Chondrocyte (in vitro differentiated cells): ENCODE results near the gene EXOC3L2. TPM values are rescaled to one million over a fixed set of nuclear protein-coding genes. Genes with fewer than 3 reads are reported as not detected.

Source experiments
- DNase-seq: peaks from one replicate; pipeline ENCODE4 v3.0.0; 2021; ENCODE audit warnings: mixed read lengths, low spot score
- H3K27ac Mint-ChIP-seq: one replicate; pipeline ENCODE4 v1.8.0; 2021; ENCODE audit warnings: mild to moderate bottlenecking, moderate library complexity, mixed read lengths; ENCODE audit not compliant: unreplicated experiment
- H3K27me3 Mint-ChIP-seq: 2 replicates; pipeline ENCODE4 v1.8.0; 2021; ENCODE audit warnings: low read depth, mixed read lengths
- H3K36me3 Mint-ChIP-seq: 2 replicates; pipeline ENCODE4 v1.8.0; 2021; ENCODE audit warnings: low read depth, mixed read lengths
- H3K4me1 Mint-ChIP-seq: 2 replicates; pipeline ENCODE4 v1.8.0; 2021; ENCODE audit warnings: low read depth, mild to moderate bottlenecking, mixed read lengths
- H3K4me3 Mint-ChIP-seq: one replicate; pipeline ENCODE4 v1.8.0; 2021; ENCODE audit warnings: mild to moderate bottlenecking, moderate library complexity, mixed read lengths; ENCODE audit not compliant: unreplicated experiment
- H3K9me3 Mint-ChIP-seq: 2 replicates; pipeline ENCODE4 v1.8.0; 2021; ENCODE audit warnings: low read depth, mixed read lengths
- CTCF ChIP-seq: fragments of 200-600 bp; sonication (generic); IDR thresholded peaks from 2 replicates; pipeline ENCODE4 v1.5.0; 2021; ENCODE audit warnings: antibody characterized with exemption, mild to moderate bottlenecking, moderate library complexity
- total RNA-seq: library from RNA; stranded (reverse); gene quantifications from 3 replicates; pipeline ENCODE4 v1.2.1, GENCODE V29; 2021

Gene EXOC3L2
- total RNA-seq, 1 donor from 2014 or later = 0.37 TPM

DNA sequence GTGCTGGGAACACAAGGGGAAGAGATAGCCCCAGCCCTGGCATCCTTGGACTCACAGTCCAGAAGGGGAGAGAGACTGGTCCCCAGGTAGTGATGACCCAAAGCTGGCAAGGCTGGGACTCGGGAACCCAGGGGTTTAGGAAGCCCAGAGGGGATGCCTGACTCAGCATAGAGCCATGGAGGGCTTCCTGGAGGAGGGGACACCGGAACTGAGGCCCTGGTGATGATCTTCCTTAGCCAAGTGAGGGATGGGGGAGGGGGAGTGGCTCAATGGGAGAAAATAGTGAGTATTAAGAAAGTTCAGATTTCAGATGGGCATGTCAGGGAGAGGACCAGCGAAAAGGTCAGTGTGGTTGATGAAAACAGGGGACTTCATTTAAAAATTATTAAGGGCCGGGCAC lies 26.8 kb downstream of the EXOC3L2 start:
- H3K4me1 Mint-ChIP-seq = peaks cover 40% of the 10 kb centered on the region
- H3K36me3 Mint-ChIP-seq = no peaks in the 10 kb centered on the region
- H3K9me3 Mint-ChIP-seq = no peaks in the 10 kb centered on the region
- no peak overlapping the region for H3K4me3 Mint-ChIP-seq
- DNase-seq = no peak
- no peak for TF ChIP-seq CTCF
- H3K27ac Mint-ChIP-seq = no peak overlapping the region
- H3K27me3 Mint-ChIP-seq = no peaks in the 10 kb centered on the region

GRCh38 chr19:45217957-45218334 lies 27.3 kb downstream of the EXOC3L2 start:
- no peak for TF ChIP-seq CTCF
- no peaks in the 10 kb centered on the region for H3K36me3 Mint-ChIP-seq
- H3K27me3 Mint-ChIP-seq = no peaks in the 10 kb centered on the region
- no peak overlapping the region for H3K27ac Mint-ChIP-seq
- H3K4me1 Mint-ChIP-seq = peaks cover 42% of the 10 kb centered on the region
- no peak for DNase-seq
- H3K9me3 Mint-ChIP-seq = no peaks in the 10 kb centered on the region
- no peak overlapping the region for H3K4me3 Mint-ChIP-seq

DNA sequence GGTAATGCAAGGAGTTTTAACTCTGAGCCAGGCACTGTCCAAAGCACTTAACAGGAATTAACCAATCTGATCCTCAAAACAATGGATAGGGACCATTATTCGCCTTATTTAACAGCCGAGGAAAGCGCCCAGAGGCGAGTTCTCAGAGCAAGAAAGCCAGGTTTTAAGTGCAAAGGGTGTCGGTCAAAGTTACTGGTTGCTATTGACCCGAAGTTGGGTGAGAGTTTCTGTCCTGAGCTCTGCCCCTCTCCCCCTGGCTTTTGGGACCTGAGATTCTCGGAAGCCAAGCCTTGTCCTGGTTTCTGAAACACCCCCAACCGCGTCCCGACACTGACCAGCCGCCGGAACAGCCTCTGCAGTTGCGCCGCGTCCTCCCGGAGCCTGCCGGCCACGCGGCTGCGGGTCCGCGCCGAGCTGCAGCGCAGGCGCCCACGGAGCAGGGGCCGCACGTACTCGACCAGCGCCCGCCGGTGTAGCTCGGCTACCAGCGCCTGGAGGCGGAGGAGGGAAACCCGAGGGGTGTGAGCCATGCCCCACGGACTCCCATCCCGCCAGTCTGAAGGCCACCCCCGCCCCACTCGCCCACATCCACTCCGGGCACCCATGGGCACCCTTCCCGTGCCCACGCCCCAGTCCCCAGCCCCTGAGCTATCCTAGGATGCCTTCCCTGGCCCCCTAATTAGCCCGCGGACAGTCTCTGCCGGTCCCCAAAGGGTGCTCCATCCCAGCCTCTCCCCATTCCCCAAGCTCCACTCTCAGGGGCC lies 27.8 kb downstream of the EXOC3L2 start:
- Mint-ChIP-seq H3K36me3 (no peaks in the 10 kb centered on the region), H3K27me3 (no peaks in the 10 kb centered on the region), H3K4me1 (peaks cover 47% of the 10 kb centered on the region), H3K4me3 (peak overlapping the region; percentile 12), H3K9me3 (no peaks in the 10 kb centered on the region), H3K27ac (peak overlapping the region; percentile 80)
- DNase-seq = no peak
- no peak for TF ChIP-seq CTCF

DNA sequence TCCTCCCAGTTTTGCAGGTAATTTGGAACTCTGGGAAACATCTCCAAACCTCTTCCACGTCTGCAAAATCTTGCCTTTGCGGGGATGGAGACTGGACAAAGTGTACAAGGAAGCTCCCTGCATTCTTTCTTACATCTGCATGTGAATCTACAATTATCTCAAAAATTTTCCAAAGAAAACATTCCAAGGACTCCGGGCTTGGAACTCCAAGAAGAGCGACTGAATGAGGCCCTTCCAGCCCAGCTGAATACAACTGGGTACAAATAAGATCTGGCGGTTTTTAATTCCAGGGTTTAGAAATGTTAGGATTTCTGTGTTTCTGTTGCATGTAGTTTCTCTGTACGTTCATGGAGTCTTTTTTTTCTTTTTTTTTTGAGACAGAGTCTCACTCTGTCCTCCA lies 28.5 kb downstream of the EXOC3L2 start:
- H3K27ac Mint-ChIP-seq = peak overlapping the region; percentile 80
- H3K27me3 Mint-ChIP-seq = no peaks in the 10 kb centered on the region
- H3K36me3 Mint-ChIP-seq = no peaks in the 10 kb centered on the region
- no peak for TF ChIP-seq CTCF
- H3K4me1 Mint-ChIP-seq = peaks cover 54% of the 10 kb centered on the region
- no peaks in the 10 kb centered on the region for H3K9me3 Mint-ChIP-seq
- no peak for DNase-seq
- no peak overlapping the region for H3K4me3 Mint-ChIP-seq

DNA sequence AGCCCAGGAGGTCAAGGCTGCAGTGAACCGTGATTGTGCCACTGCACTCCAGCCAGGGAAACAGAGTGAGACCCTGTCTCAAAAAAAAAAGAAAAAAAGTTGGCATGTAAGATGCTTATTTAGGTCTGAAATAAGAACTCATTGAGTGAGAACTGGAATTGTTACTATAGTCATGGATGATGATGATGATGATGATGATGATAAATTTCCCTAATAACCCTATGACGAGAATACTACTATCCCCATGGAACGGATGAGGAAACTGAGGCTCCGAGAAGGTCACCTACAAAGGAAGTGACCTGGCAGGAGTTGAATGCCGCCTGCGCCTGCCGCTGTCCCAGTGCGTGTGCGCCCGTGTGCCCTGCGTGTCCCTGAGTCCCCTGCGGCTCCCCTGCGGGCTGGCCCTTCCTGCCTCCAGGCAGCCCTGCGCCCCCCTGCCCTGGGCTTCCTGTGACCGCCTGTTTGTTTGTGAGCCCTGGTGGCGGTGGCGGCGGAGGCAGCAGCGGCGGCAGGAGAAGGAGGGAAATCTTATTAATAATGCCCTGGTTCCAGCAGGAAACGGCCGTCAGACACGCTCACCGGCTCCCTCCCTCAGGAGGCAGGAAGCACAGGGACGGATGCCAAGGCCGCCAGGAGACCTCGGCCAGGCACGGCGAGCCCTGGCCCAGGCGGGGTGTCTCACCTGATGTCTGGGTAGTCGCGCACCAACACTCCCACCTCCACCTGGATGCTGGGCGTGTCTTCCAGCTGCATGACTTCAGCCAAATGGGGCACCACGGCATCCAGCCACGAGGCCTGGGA lies 29.6 kb downstream of the EXOC3L2 start:
- Mint-ChIP-seq H3K4me3 (peak overlapping the region; percentile 59), H3K27ac (peak overlapping the region; percentile 75)
- DNase-seq = no peak

More for the DNA sequence above, 29.6 kb downstream of the EXOC3L2 start:
- Mint-ChIP-seq H3K27me3 (no peaks in the 10 kb centered on the region), H3K36me3 (no peaks in the 10 kb centered on the region), H3K9me3 (no peaks in the 10 kb centered on the region), H3K4me1 (peaks cover 61% of the 10 kb centered on the region)
- peak; percentile 20 for TF ChIP-seq CTCF
